HG02678 (cell line): ENCODE measurements around the gene ACOXL.

Experiments used
- ATAC-seq: cut with Tn5 transposase; IDR thresholded peaks from one replicate; pipeline ENCODE4 v1.9.1; 2021; ENCODE audit warnings: mild to moderate bottlenecking, moderate library complexity; ENCODE audit not compliant: unreplicated experiment

ACOXL gene

DNA sequence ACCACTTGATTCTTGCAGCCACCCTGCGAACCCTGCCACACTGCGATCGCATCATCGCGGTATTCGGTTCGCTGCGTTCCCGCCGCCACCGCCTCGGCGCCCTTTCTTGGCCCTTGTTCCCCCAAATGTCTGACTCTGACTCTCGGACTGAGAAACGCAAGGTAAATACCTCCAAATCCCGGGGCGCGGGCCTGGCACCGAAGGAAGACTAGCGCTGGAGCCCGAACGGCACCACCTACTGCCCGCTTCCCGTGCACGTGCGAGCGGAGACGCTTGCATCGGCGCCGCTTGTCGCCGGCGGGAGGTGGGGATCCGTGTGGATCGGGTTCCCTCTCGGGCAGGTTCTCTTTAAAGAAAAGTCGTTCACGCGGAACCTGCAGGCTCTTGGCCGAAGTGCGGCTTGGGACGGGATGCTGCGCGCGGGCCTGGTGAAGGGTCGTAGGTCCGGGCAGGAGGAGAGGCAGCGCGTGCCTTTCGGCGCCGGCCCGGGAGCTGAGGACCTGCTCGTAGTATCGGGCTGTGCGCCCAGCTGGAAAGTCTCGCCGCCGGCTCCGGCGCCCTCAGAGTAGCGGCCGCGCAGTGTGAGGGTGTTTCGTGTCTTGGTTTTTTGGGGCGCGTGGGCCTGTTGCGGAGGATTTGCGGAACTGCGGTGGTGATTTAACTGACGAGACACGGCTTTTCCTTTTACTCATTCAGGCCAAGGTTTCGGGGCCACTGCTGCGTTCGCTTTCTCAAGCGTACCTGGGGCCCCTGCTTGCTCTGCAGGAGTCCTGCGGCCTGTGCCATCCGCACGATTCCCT is 388.9 kb downstream of the ACOXL start:
- no peak for ATAC-seq

DNA sequence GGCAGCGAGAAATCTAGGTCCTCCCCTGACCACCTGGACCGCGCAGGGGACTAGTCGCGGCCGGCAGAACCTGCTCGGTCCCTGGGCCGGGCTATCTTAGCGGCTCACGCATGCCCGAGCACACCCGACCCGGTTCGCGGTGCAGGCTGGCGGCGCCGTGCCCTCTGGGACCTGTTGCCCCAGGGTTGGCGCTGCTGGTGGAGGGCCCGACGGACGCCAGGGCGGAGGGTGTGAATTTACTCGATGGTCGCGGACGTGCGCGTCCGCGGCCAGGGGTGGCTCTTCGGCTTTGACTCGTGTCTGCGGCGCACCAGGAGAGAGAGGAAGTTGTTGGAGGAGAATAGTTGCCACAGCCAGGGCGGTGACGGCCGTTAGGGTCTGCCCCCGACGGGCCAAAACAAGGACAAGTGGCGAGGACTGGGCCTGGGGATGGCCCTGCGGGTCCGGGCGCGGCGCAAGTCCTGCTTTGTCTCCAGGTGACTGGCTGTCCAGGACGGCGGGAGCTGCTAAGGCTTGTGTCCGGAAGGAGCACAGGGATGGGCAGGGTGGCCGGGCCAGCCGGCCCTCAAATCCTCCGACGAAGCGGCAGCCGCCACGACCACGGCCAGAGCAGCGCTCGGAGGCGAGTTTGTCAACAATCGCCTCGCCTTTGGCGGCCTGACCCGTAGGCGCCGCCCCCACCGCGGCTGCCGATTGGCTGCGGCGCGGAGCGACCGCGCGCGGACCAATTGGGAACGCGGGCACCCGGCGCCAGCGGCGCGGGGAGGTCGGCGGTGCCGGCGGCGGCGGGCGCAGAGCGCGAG is 389.7 kb downstream of the ACOXL start:
- ATAC-seq: peak; percentile 51

- no peak for ATAC-seq
Measured at GRCh38 chr2:111122631-111123421, 390.5 kb downstream of the ACOXL start.

- ATAC-seq: no peak
Measured at GRCh38 chr2:111123751-111124150, 391.4 kb downstream of the ACOXL start.

GRCh38 chr2:111126581-111126980 is 394.2 kb downstream of the ACOXL start:
- no peak for ATAC-seq

GRCh38 chr2:111127351-111127750 is 395.0 kb downstream of the ACOXL start:
- ATAC-seq: no peak

DNA sequence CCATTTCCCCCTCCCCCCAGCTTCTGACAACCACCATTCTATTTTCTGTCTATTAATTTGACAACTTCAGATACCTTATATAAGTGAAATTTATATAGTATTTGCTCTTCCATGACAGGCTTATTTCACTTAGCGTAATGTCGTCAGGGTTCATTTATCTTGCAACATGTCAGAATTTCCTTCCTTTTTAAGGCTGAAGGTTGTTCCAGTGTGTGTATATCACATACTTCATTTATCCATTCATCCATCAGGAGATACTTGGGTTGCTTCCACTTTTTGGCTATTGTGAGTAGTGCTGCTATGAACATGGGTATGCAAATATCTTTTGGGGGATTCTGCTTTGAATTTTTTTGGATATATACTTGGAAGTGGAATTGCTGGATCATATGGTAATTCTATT is 395.7 kb downstream of the ACOXL start:
- ATAC-seq: no peak

GRCh38 chr2:111133603-111134002 is 401.2 kb downstream of the ACOXL start:
- no peak for ATAC-seq

GRCh38 chr2:111134055-111134454 is 401.7 kb downstream of the ACOXL start:
- ATAC-seq: no peak

DNA sequence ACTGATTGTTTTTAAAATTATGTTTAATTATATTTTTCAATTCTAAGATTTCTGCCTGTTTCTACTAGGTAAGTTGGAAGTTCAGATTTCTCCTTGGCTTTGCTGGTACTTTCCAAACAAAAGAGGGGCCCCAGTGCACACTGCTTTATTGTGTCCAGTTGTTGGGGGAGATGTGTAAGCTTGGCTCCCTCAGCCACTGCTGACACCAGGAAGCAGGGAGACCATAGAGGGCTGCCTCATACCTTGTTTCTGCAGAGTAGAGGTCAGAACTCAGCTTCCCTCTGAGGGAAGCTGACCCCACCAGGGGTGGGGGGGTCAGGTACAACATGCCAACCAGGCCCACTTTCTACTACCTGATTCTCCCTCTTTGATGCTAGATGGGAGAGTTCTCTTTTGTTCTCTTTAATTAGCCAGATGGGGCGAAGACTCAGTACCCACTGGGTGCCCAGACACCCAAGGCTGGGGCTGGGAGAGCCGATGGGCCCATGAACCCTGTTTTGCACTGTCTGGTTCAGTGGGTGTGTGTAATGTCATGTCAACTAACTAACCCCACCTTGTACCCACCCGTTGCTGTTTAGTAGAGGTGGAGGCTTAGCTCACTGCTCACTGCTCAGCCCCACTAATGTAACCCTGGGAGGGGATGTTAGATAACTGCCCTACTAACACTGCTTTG is 403.0 kb downstream of the ACOXL start:
- ATAC-seq: no peak

DNA sequence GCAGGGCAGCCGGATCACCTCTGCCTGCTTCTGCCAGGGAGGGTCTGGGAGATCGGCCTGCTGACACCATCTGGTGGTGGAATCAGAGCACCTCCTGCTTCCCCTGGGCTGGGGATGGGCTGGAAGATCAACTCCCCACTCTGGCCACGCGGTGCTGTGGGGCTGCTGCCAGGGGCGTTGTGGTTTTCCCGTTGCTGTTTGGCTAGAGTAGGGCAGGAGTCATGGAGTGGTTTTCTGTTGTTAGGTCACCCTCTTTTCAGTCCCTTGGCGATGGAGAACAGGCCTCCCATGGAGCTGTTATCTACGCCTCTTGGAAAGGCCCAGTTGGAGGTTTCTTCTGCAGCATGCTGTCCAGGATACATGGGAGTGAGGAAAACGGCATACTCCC is 403.5 kb downstream of the ACOXL start:
- ATAC-seq: no peak

- no peak for ATAC-seq
Measured at GRCh38 chr2:111138839-111139238, 406.5 kb downstream of the ACOXL start.

DNA sequence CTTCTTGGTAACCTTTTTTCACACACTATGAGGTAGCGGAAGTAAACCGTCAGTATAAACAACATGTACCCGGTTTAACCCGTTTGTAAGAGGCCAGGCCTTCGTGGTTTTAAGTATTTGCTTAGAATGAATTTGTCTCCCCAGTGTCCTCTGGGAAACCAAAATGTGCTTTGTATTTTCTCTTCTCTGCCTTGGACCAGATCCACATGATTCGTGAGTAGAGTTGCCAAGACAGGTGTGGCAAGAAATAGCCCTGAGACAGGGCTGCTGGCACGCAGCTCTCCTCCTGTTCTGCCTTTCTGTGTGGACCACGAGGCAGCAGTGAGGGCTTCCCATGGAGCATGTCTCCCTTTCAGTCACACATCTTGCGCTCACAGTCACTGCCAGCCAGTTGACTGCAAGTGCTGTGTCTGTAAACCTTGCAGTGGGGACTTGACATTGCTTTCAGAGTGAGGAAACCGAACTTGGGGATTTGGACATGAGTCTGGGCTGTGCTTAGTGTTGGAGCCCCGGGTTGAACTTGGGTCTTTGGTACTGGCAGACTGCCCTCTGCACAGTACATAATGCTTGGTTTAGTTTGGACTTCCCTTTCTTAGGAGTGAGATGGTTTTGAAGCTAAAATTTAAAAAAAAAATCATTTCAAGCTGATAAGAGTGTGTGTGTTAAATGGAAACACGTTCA is 407.4 kb downstream of the ACOXL start:
- ATAC-seq: no peak

GRCh38 chr2:111140815-111141214 is 408.4 kb downstream of the ACOXL start:
- ATAC-seq: no peak

DNA sequence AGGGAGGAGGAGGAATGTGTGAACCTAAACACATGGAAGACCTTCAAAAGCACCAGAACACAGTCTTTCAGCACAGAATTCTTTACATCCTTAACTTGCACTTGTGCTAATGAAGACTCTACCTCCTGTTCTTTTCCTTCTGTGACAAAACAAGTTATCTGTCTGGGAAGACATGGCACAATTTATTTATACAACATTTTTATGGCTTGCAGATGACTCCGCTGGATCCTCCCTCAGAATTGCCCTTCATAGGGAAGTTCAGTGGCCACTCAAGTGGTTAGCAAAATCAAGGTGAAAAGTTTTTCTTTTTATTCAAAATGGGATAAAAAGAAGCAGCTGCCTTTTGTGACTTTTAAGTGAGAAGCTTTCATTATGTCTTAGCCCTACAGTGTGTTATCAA is 409.7 kb downstream of the ACOXL start:
- no peak for ATAC-seq

- ATAC-seq: no peak
Measured at GRCh38 chr2:111143107-111143842, 410.9 kb downstream of the ACOXL start.

- ATAC-seq: no peak
Measured at GRCh38 chr2:111143843-111144198, 411.4 kb downstream of the ACOXL start.

GRCh38 chr2:111145103-111145760 is 412.9 kb downstream of the ACOXL start:
- ATAC-seq: no peak

DNA sequence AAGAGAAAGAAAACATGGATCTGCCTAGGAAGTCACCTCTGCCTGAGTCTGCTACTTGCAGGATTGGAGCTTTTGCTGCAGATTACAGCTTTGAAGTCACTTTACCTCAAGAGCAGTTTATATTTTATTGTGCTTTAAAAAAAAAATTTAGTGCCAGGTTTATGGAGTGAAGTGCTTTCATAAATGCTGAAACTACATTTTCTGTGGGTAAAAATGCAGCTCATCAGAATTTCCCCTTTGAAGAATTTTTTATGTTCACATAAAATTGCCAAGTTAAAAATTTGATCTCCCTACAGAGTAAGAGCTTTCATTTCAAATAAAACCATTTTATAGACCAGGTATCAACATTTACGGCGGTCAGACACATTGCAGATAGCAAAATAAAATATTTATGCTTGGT is 413.6 kb downstream of the ACOXL start:
- ATAC-seq: no peak
